ENCODE data around the gene DSTN. TPM values are rescaled to one million over a fixed set of nuclear protein-coding genes. Genes with fewer than 3 reads are reported as not detected.
A peak's percentile ranks its signal among the peaks of the same experiment; 100 is the strongest.

DSTN gene
- total RNA-seq, 4 donors from 2014 or later, result 242 to 616 (median 360) TPM

DNA sequence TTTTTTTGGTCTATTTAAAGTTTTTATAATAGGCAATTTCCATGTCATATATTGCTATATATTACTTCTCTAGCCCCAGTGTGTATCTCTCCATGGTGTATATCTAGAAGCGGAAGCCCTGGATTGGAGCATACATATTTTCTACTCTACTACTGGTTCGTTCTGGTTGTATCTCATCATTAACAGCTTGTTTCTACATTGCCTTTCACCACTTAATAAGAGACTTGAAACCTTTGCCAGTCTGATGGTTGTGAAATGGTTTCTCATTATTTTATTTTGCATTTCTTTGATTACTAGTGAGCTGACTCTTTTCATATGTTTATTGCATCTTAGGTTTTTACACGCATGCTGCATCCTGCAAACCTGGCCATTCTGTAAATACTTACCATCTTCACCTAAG is 3.6 kb downstream of the DSTN start:
- no peaks in the 10 kb centered on the region for H3K9me3 ChIP-seq
- intact Hi-C loops (cut with DNase I), result no loop called here
- H3K27ac ChIP-seq, result peak overlapping the region in 2 of 4 donors; percentile 99 to 100
- H3K36me3 ChIP-seq, result peaks cover 0 to 29% (median 0%) of the 10 kb centered on the region in 3 donors
- TF ChIP-seq POLR2A (IDR thresholded peaks at IDR 0.05), result no peak
- TF ChIP-seq, protein P1, sequence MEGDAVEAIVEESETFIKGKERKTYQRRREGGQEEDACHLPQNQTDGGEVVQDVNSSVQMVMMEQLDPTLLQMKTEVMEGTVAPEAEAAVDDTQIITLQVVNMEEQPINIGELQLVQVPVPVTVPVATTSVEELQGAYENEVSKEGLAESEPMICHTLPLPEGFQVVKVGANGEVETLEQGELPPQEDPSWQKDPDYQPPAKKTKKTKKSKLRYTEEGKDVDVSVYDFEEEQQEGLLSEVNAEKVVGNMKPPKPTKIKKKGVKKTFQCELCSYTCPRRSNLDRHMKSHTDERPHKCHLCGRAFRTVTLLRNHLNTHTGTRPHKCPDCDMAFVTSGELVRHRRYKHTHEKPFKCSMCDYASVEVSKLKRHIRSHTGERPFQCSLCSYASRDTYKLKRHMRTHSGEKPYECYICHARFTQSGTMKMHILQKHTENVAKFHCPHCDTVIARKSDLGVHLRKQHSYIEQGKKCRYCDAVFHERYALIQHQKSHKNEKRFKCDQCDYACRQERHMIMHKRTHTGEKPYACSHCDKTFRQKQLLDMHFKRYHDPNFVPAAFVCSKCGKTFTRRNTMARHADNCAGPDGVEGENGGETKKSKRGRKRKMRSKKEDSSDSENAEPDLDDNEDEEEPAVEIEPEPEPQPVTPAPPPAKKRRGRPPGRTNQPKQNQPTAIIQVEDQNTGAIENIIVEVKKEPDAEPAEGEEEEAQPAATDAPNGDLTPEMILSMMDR (IDR thresholded peaks at IDR 0.05), result no peak
- H3K4me1 ChIP-seq, result peaks cover 13 to 79% (median 28%) of the 10 kb centered on the region in 3 donors
- no peaks in the 10 kb centered on the region for H3K27me3 ChIP-seq
- peak overlapping the region in 3 of 4 donors; percentile 91 to 98 (median 97) for H3K4me3 ChIP-seq
- WGBS, 2 donors, result 70 to 84% methylated on average over 3 of the region's 3 CpGs
- no peak for DNase-seq

DNA sequence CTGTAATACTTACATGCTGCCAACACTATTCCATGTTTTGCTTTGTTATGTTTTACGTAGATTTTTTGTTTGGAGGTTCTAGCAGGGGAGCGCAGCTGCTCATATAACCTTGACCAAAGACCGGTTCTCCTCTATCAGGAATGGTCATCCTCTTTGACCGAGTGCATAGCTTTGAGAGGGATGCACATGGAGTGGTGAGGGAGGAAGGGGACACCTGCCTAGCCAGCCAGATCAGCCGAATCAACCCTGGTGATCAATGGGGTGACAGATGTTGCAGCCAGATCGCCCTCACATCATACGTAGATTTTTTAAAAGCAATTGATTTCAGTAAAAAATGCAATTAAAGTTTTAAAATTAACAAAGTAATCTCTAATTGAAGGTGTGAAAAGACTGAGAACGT is 6.3 kb downstream of the DSTN start:
- Histone ChIP-seq H3K4me1 (peaks cover 19 to 94% (median 42%) of the 10 kb centered on the region in 3 donors), H3K27ac (peak overlapping the region in 2 of 4 donors; percentile 27 to 38), H3K9me3 (no peaks in the 10 kb centered on the region), H3K36me3 (peaks cover 0 to 29% (median 0%) of the 10 kb centered on the region in 3 donors), H3K27me3 (no peaks in the 10 kb centered on the region), H3K4me3 (peak overlapping the region in 2 of 4 donors; percentile 2 to 4)
- TF ChIP-seq, protein P1 (IDR thresholded peaks at IDR 0.05), result no peak
- TF ChIP-seq POLR2A (IDR thresholded peaks at IDR 0.05), result no peak
- 67 to 69% methylated on average over 8 of the region's 8 CpGs for WGBS, 2 donors
- no peak for DNase-seq
- intact Hi-C loops (cut with DNase I), result no loop called here

DNA sequence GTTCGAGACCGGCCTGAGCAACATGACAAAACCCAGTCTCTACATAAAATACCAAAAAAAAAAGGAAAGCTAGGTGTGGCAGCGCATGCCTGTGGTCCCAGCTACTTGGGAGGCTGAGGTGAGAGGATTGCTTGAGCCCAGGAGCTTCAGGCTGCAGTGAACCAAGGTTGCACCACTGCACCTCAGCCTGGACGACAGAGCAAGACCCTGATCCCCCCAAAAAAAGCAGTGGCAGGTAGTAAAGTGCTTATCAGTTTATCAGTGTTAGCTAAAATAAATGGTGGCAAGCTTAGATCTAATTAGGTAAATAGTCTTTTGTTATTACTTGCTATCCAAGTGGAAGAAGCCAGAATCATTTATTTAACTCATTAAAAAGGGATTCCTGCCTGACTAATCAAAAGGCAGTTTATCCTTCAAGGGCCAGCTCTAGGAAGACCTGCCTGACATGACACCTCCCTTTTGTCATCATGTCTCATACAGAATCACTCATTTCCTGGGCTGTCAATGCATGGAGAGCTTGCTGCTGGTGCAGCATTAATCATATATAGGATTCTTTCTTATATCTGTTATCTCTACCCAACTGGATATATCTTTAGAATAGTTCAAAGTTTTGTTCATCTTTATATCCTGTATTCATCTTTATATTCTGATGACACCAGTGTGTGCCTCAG is 9.6 kb downstream of the DSTN start:
- Histone ChIP-seq H3K9me3 (no peaks in the 10 kb centered on the region), H3K36me3 (peaks cover 0 to 31% (median 0%) of the 10 kb centered on the region in 3 donors), H3K4me3 (no peak overlapping the region), H3K27ac (peak overlapping the region in 2 of 4 donors; percentile 36 to 37), H3K4me1 (peaks cover 18 to 91% (median 18%) of the 10 kb centered on the region in 3 donors), H3K27me3 (no peaks in the 10 kb centered on the region)
- TF ChIP-seq POLR2A (IDR thresholded peaks at IDR 0.05), result no peak
- TF ChIP-seq, protein P1 (IDR thresholded peaks at IDR 0.05), result no peak
- 69 to 94% methylated on average over 2 to 3 of the region's 4 CpGs for WGBS, 2 donors
- DNase-seq, result no peak
- intact Hi-C loops (cut with DNase I), result no loop called here

DNA sequence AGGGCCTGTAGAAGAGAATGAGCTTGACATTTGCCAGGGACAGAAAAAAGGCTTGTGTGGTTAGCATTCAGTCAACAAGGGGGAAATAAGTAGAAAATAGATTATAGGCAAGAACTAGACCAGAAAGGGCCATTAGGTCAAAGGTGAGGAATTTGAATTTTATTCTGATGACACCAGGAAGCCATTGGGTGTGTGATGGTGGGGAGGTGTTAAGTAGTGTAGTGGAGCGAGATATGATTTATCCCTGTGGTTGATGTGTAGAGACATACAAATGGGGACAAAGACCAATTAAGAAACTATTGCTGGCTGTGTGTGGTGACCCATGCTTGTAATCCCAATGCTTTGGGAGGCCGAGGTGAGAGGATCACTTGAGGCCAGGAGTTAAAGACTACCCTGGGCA is 11.0 kb downstream of the DSTN start:
- H3K4me3 ChIP-seq, result no peak overlapping the region
- H3K9me3 ChIP-seq, result no peaks in the 10 kb centered on the region
- peaks cover 18 to 94% (median 23%) of the 10 kb centered on the region in 3 donors for H3K4me1 ChIP-seq
- DNase-seq, result no peak
- no peaks in the 10 kb centered on the region for H3K27me3 ChIP-seq
- H3K27ac ChIP-seq, result peak overlapping the region in 2 of 4 donors; percentile 36 to 80
- TF ChIP-seq, protein P1 (IDR thresholded peaks at IDR 0.05), result no peak
- no peak for TF ChIP-seq POLR2A (IDR thresholded peaks at IDR 0.05)
- H3K36me3 ChIP-seq, result peaks cover 0 to 22% (median 0%) of the 10 kb centered on the region in 3 donors
- 70 to 86% methylated on average over 2 of the region's 2 CpGs for WGBS, 2 donors
- intact Hi-C loops (cut with DNase I), result no loop called here

DNA sequence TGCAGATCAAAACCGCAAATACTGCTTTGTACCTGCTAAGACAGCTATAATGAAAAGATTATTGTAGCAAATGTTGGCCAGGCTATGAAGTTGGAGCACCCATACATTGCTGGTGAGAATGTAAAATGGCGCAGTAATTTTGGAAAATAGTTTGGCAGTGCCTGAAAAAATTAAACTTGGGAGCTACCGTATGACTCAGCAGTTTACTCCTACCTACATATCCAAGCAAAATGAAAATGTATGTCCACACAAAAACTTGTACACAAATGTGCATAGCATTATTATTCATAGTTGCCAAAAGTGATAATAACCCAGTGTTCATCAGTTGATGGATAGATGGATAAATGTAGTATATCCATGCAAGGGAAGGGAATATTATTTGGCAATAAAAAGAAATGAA is 13.3 kb downstream of the DSTN start:
- WGBS, 2 donors, result 46 to 58% methylated on average over 3 of the region's 3 CpGs
- H3K4me1 ChIP-seq, result peaks cover 18 to 96% (median 24%) of the 10 kb centered on the region in 3 donors

More for the DNA sequence above, 13.3 kb downstream of the DSTN start:
- TF ChIP-seq, protein P1 (IDR thresholded peaks at IDR 0.05), result no peak
- no peak for TF ChIP-seq POLR2A (IDR thresholded peaks at IDR 0.05)
- peaks cover 0 to 11% (median 0%) of the 10 kb centered on the region in 3 donors for H3K36me3 ChIP-seq
- no peaks in the 10 kb centered on the region for H3K9me3 ChIP-seq
- intact Hi-C loops (cut with DNase I), result no loop called here
- DNase-seq, result no peak
- H3K27me3 ChIP-seq, result no peaks in the 10 kb centered on the region
- H3K27ac ChIP-seq, result peak overlapping the region in 2 of 4 donors; percentile 15 to 80
- no peak overlapping the region for H3K4me3 ChIP-seq

All from esophagus squamous epithelium (tissue), 5 donors.